Caco-2 (cell line): ENCODE data around the gene BEAN1. TPM values are rescaled to one million over a fixed set of nuclear protein-coding genes. Genes with fewer than 3 reads are reported as not detected.

Source experiments
- BruUV-seq: library from RNA; stranded (reverse); fragments of 400-500 nt; replicated peaks from 2 replicates; lab custom pipeline; 2021; lab: Mats Ljungman, UMichigan
- CTCF ChIA-PET: fragments of 300-600 bp; sonication (Branson Sonifier 250); formaldehyde crosslinking; loops from one replicate; lab custom pipeline; 2022; ENCODE audit warnings: antibody characterized with exemption; lab: Charles Lee
- POLR2A ChIA-PET: fragments of 300-600 bp; sonication (Branson Sonifier 250); formaldehyde crosslinking; loops from one replicate; lab custom pipeline; 2022; ENCODE audit warnings: antibody characterized with exemption; lab: Charles Lee
- DNase-seq, 2 experiments: peaks; one replicate each; pipeline versions ENCODE4 v3.0.0 to v3.0.0-alpha.2; 2020 to 2022
- H3K27me3 ChIP-seq: replicated peaks from 2 replicates; pipeline ENCODE4 v1.6.0; 2011; ENCODE audit warnings: low read length; ENCODE audit not compliant: control insufficient read depth, insufficient read depth
- H3K36me3 ChIP-seq: 2 replicates; pipeline ENCODE4 v1.5.1; 2011; ENCODE audit warnings: low read length; ENCODE audit not compliant: control insufficient read depth, insufficient read depth
- H3K4me1 ChIP-seq: fragments of 250-450 bp; sonication (Bioruptor Pico); 2 replicates; pipeline ENCODE4 v1.5.1; 2020; ENCODE audit warnings: mild to moderate bottlenecking
- H3K4me3 ChIP-seq: 2 replicates; pipeline ENCODE4 v1.5.1; 2011; ENCODE audit warnings: low read depth, mild to moderate bottlenecking, control low read depth, low read length
- H3K9me3 ChIP-seq: fragments of 250-450 bp; sonication (Bioruptor Pico); 2 replicates; pipeline ENCODE4 v1.5.1; 2020; ENCODE audit warnings: mild to moderate bottlenecking, moderate library complexity
- H3K27ac Mint-ChIP-seq: one replicate; pipeline ENCODE4 v1.8.0; 2022; ENCODE audit warnings: mixed read lengths; ENCODE audit not compliant: unreplicated experiment
- H3K27me3 Mint-ChIP-seq: one replicate; pipeline ENCODE4 v1.8.0; 2022; ENCODE audit warnings: mixed read lengths; ENCODE audit not compliant: insufficient read depth, unreplicated experiment
- H3K36me3 Mint-ChIP-seq: one replicate; pipeline ENCODE4 v1.8.0; 2022; ENCODE audit warnings: mild to moderate bottlenecking, mixed read lengths; ENCODE audit not compliant: insufficient read depth, unreplicated experiment
- H3K4me1 Mint-ChIP-seq: one replicate; pipeline ENCODE4 v1.8.0; 2022; ENCODE audit warnings: low read depth, mixed read lengths; ENCODE audit not compliant: unreplicated experiment
- H3K4me3 Mint-ChIP-seq: one replicate; pipeline ENCODE4 v1.8.0; 2022; ENCODE audit warnings: mild to moderate bottlenecking, moderate library complexity, mixed read lengths; ENCODE audit not compliant: unreplicated experiment
- H3K9me3 Mint-ChIP-seq: one replicate; pipeline ENCODE4 v1.8.0; 2022; ENCODE audit warnings: mixed read lengths; ENCODE audit not compliant: unreplicated experiment
- CTCF ChIP-seq, 2 experiments: fragments of 200-600 bp in 1 of 2; IDR thresholded peaks; 1 replicate in 1 of 2; 2 replicates in 1 of 2; pipeline versions ENCODE4 v1.5.1 to v1.8.0; 2011 to 2022; ENCODE audit warnings: antibody characterized with exemption in 1 of 2, control low read depth in 1 of 2, inconsistent platforms in 1 of 2, low read depth in 1 of 2, low read length in 1 of 2, mild to moderate bottlenecking in 1 of 2, moderate library complexity in 1 of 2; ENCODE audit not compliant: insufficient read depth in 1 of 2, severe bottlenecking in 1 of 2, unreplicated experiment in 1 of 2
- intact Hi-C: fragments of 100-400 bp; cut with micrococcal nuclease; formaldehyde crosslinking; loops from one replicate; pipeline ENCODE4 v1.10.0; 2022; ENCODE audit not compliant: unreplicated experiment
- total RNA-seq: library from RNA; stranded (reverse); gene quantifications from 2 replicates; pipeline ENCODE4 v1.2.3, GENCODE V29; 2022

The BEAN1 gene
- total RNA-seq, 1 experiment from 2014 or later: not detected

GRCh38 chr16:66427871-66428681, 981 bp downstream of the BEAN1 start:
- DNase-seq: no peak
- Histone ChIP-seq H3K9me3 (no peaks in the 10 kb centered on the region), H3K4me3 (no peak overlapping the region), H3K4me1 (no peaks in the 10 kb centered on the region), H3K27me3 (peaks cover 9% of the 10 kb centered on the region), H3K36me3 (no peaks in the 10 kb centered on the region)
- BruUV-seq: no TSS peak
- H3K36me3 Mint-ChIP-seq: no peaks in the 10 kb centered on the region
- intact Hi-C loops: loop anchor here (5.0 kb wide), 1 partner anchor 54 kb away; no protein-coding TSS in a partner anchor
- ChIA-PET CTCF (no interaction called here), POLR2A (no interaction called here)
- H3K27ac Mint-ChIP-seq: no peak overlapping the region
- no peaks in the 10 kb centered on the region for H3K9me3 Mint-ChIP-seq
- H3K4me3 Mint-ChIP-seq: peak overlapping the region; percentile 42
- H3K27me3 Mint-ChIP-seq: peaks cover 32% of the 10 kb centered on the region
- peaks cover 6% of the 10 kb centered on the region for H3K4me1 Mint-ChIP-seq
- no peak for TF ChIP-seq CTCF (IDR thresholded peaks at IDR 0.05; ENCODE audit: insufficient read depth in 1 of 2, low read depth in 1 of 2, low read length in 1 of 2, severe bottlenecking in 1 of 2, unreplicated experiment in 1 of 2)

- H3K4me1 Mint-ChIP-seq: peaks cover 6% of the 10 kb centered on the region
- peak overlapping the region; percentile 42 for H3K4me3 Mint-ChIP-seq
- no TSS peak for BruUV-seq
- no peak for DNase-seq
- Histone ChIP-seq H3K4me3 (no peak overlapping the region), H3K36me3 (no peaks in the 10 kb centered on the region), H3K27me3 (peaks cover 8% of the 10 kb centered on the region), H3K4me1 (no peaks in the 10 kb centered on the region), H3K9me3 (no peaks in the 10 kb centered on the region)
- TF ChIP-seq CTCF (IDR thresholded peaks at IDR 0.05; ENCODE audit: insufficient read depth in 1 of 2, low read depth in 1 of 2, low read length in 1 of 2, severe bottlenecking in 1 of 2, unreplicated experiment in 1 of 2): no peak
- peaks cover 29% of the 10 kb centered on the region for H3K27me3 Mint-ChIP-seq
- no peak overlapping the region for H3K27ac Mint-ChIP-seq
- no peaks in the 10 kb centered on the region for H3K36me3 Mint-ChIP-seq
- POLR2A ChIA-PET: no interaction called here
- intact Hi-C loops: loop anchor here (5.0 kb wide), 1 partner anchor 54 kb away; no protein-coding TSS in a partner anchor
- CTCF ChIA-PET: interaction anchor here (0.6 to 1.0 kb wide), 2 partner anchors 14 to 22 kb away, joined by 4 to 5 read pairs; no protein-coding TSS in a partner anchor
- no peaks in the 10 kb centered on the region for H3K9me3 Mint-ChIP-seq
Measured at GRCh38 chr16:66428682-66429251, 1.7 kb downstream of the BEAN1 start.

DNA sequence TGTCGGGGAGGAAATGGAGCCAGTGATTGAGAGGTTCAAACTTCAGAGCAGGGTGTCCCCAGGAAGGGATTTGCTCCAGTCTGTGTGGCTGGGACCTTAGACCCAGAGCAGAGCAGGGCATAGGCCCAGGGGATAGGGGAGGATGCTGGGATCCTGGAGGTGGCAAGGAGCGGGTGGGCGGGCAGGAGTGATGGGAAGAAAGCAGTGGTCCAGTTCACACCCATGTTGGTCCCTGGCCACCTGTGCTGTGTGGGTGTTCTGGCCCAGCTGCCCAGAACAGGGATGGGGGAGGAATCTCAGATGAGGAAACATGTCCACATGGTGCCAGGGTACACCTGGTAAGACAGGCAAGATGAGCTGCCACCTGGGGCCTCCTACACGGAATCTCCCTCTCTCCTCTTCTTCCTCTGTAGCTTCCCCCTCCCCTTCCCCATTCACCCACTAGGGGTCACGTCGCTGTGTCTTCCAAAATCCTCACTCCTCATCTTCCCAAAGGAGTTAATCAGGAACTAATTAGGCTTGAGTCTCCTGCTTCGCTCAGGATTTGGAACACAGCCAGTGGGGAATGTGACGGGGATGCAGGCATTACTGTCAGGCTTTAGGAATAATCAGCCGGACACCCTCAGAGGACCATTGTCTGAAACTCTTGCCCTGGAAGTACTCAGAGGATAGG, 2.3 kb downstream of the BEAN1 start:
- peaks cover 29% of the 10 kb centered on the region for H3K27me3 Mint-ChIP-seq
- H3K4me3 ChIP-seq: no peak overlapping the region
- no peak overlapping the region for H3K4me3 Mint-ChIP-seq
- no peaks in the 10 kb centered on the region for H3K9me3 ChIP-seq
- TF ChIP-seq CTCF (IDR thresholded peaks at IDR 0.05; ENCODE audit: insufficient read depth in 1 of 2, low read depth in 1 of 2, low read length in 1 of 2, severe bottlenecking in 1 of 2, unreplicated experiment in 1 of 2): peak; percentile 6 to 27
- no TSS peak for BruUV-seq
- no peak for DNase-seq
- CTCF ChIA-PET: interaction anchor here (0.6 to 1.0 kb wide), 2 partner anchors 15 to 22 kb away, joined by 4 to 5 read pairs; no protein-coding TSS in a partner anchor
- no peaks in the 10 kb centered on the region for H3K36me3 ChIP-seq
- peaks cover 6% of the 10 kb centered on the region for H3K4me1 Mint-ChIP-seq
- no peaks in the 10 kb centered on the region for H3K36me3 Mint-ChIP-seq
- H3K27ac Mint-ChIP-seq: no peak overlapping the region
- peaks cover 8% of the 10 kb centered on the region; the same call in 1 of the 2 replicates for H3K27me3 ChIP-seq
- no peaks in the 10 kb centered on the region for H3K4me1 ChIP-seq
- intact Hi-C loops: loop anchor here (5.0 kb wide), 1 partner anchor 53 kb away; no protein-coding TSS in a partner anchor
- POLR2A ChIA-PET: no interaction called here
- H3K9me3 Mint-ChIP-seq: no peaks in the 10 kb centered on the region
